ENCODE measurements around the gene NFIA.

NFIA gene

GRCh38 chr1:61083807-61084440 lies 1.6 kb downstream of the NFIA start:
- no peak for DNase-seq (ENCODE audit: low read depth, low spot score)

GRCh38 chr1:61084491-61085031 lies 2.2 kb downstream of the NFIA start:
- DNase-seq (ENCODE audit: low read depth, low spot score): no peak

- DNase-seq (ENCODE audit: low read depth, low spot score): no peak
These were observed 3.0 kb downstream of the NFIA start for GRCh38 chr1:61085206-61085982.

- no peak for DNase-seq (ENCODE audit: low read depth, low spot score)
These were observed 3.8 kb downstream of the NFIA start for GRCh38 chr1:61085983-61086644.

- DNase-seq (ENCODE audit: low read depth, low spot score): no peak
These were observed 5.2 kb downstream of the NFIA start for GRCh38 chr1:61087571-61087970.

GRCh38 chr1:61088163-61088974 lies 6.0 kb downstream of the NFIA start:
- DNase-seq (ENCODE audit: low read depth, low spot score): no peak

GRCh38 chr1:61089338-61089737 lies 7.0 kb downstream of the NFIA start:
- no peak for DNase-seq (ENCODE audit: low read depth, low spot score)

- no peak for DNase-seq (ENCODE audit: low read depth, low spot score)
These were observed 7.4 kb downstream of the NFIA start for GRCh38 chr1:61089741-61090140.

- DNase-seq (ENCODE audit: low read depth, low spot score): no peak
These were observed 8.3 kb downstream of the NFIA start for GRCh38 chr1:61090546-61091202.

GRCh38 chr1:61091455-61091854 lies 9.1 kb downstream of the NFIA start:
- DNase-seq (ENCODE audit: low read depth, low spot score): no peak

- no peak for DNase-seq (ENCODE audit: low read depth, low spot score)
These were observed 10.3 kb downstream of the NFIA start for GRCh38 chr1:61092642-61093041.

GRCh38 chr1:61093525-61094137 lies 11.3 kb downstream of the NFIA start:
- DNase-seq (ENCODE audit: low read depth, low spot score): no peak

GRCh38 chr1:61094677-61095469 lies 12.5 kb downstream of the NFIA start:
- no peak for DNase-seq (ENCODE audit: low read depth, low spot score)

- DNase-seq (ENCODE audit: low read depth, low spot score): no peak
These were observed 13.1 kb downstream of the NFIA start for GRCh38 chr1:61095470-61095812.

GRCh38 chr1:61097317-61097716 lies 15.0 kb downstream of the NFIA start:
- DNase-seq (ENCODE audit: low read depth, low spot score): no peak

- no peak for DNase-seq (ENCODE audit: low read depth, low spot score)
These were observed 15.4 kb downstream of the NFIA start for GRCh38 chr1:61097722-61098121.

GRCh38 chr1:61098333-61098732 lies 16.0 kb downstream of the NFIA start:
- DNase-seq (ENCODE audit: low read depth, low spot score): no peak

- no peak for DNase-seq (ENCODE audit: low read depth, low spot score)
These were observed 16.6 kb downstream of the NFIA start for GRCh38 chr1:61098906-61099437.

- no peak for DNase-seq (ENCODE audit: low read depth, low spot score)
These were observed 18.2 kb downstream of the NFIA start for GRCh38 chr1:61100578-61100977.

GRCh38 chr1:61101536-61101935 lies 19.2 kb downstream of the NFIA start:
- DNase-seq (ENCODE audit: low read depth, low spot score): no peak

Measured in activated CD4-positive, CD25-positive, alpha-beta regulatory T cell treated with anti-CD3 and anti-CD28 coated beads, Interleukin-2, amount 50 U/mL, for 16 hours (primary cell).